OCI-LY3 (cell line): ENCODE results near the gene ZNF593OS.

Experiments used
- H2AFZ ChIP-seq: fragments of 200-600, 300-600 bp; shearing (Covaris generic); 2 replicates; pipeline ENCODE4 v1.6.0; 2014; ENCODE audit warnings: antibody characterized with exemption, low read depth, low read length
- H3K27ac ChIP-seq: fragments of 200-600, 300-600 bp; sonication (generic); 2 replicates; pipeline ENCODE4 v1.5.1; 2014; ENCODE audit warnings: mild to moderate bottlenecking, low read length, moderate library complexity, mixed read lengths
- H3K27me3 ChIP-seq: fragments of 200-600, 300-600 bp; sonication (generic); 2 replicates; pipeline ENCODE4 v1.6.1; 2014; ENCODE audit warnings: low read depth, low read length, mixed read lengths
- H3K36me3 ChIP-seq: fragments of 200-600, 300-600 bp; sonication (generic); replicated peaks from 2 replicates; pipeline ENCODE3; 2014; ENCODE audit warnings: low read depth, low read length, mixed read lengths
- H3K4me1 ChIP-seq: fragments of 300-600, 200-600 bp; sonication (generic); 2 replicates; pipeline ENCODE4 v1.6.1; 2014; ENCODE audit warnings: low read length, mixed read lengths
- H3K4me2 ChIP-seq: fragments of 200-600, 300-600 bp; sonication (generic); 2 replicates; pipeline ENCODE4 v1.6.1; 2014; ENCODE audit warnings: low read length, mixed read lengths
- H3K4me3 ChIP-seq: fragments of 300-600, 200-600 bp; sonication (generic); 2 replicates; pipeline ENCODE4 v1.5.1; 2014; ENCODE audit warnings: antibody characterized with exemption, mild to moderate bottlenecking, low read length, moderate library complexity
- H3K79me2 ChIP-seq: fragments of 300-600, 200-600 bp; shearing (Covaris generic); 2 replicates; pipeline ENCODE4 v1.6.1; 2014; ENCODE audit warnings: mild to moderate bottlenecking, low read length, mixed read lengths
- H3K9ac ChIP-seq: fragments of 300-600, 200-600 bp; shearing (Covaris generic); 2 replicates; pipeline ENCODE4 v1.6.0; 2014; ENCODE audit warnings: mild to moderate bottlenecking, low read length, moderate library complexity
- H3K9me3 ChIP-seq: fragments of 200-600, 300-600 bp; shearing (Covaris generic); 2 replicates; pipeline ENCODE4 v1.6.1; 2014; ENCODE audit warnings: low read length, mixed read lengths; ENCODE audit not compliant: insufficient read depth
- H4K20me1 ChIP-seq: fragments of 200-600, 300-600 bp; sonication (generic); 2 replicates; pipeline ENCODE4 v1.6.1; 2016; ENCODE audit warnings: low read length, mixed read lengths; ENCODE audit not compliant: insufficient read depth
- EZH2phosphoT487 ChIP-seq: fragments of 200-600 bp; shearing (Covaris generic); IDR thresholded peaks from 2 replicates; pipeline ENCODE4 v1.6.1; 2018; ENCODE audit warnings: antibody characterized with exemption, mixed run types, low read depth
- TF ChIP-seq, protein P1 (sequence below): fragments of 200-600, 300-600 bp; sonication (generic); IDR thresholded peaks from 2 replicates; pipeline ENCODE4 v1.5.1; 2014; ENCODE audit warnings: antibody characterized with exemption, low read length, low read depth

The ZNF593OS gene

DNA sequence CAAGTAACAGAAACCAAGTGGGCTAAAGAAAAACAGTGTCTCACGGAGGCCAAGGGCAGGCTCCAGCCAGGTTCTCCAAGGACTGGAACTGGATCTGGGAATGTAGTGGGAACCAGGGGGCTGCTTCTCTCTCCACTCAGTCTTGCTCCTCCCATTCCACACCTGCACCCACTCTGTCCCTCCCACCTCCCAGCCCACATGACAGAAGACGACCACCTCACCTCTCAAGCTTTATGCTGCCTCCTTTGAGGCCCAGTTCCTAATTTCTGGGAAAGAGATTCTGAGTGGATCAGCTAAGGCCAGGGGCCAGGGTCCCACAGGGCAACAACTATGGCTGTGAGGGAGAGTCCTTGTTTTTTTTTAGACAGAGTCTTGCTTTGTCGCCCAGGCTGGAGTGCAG, 43.6 kb upstream of the ZNF593OS start:
- Histone ChIP-seq H3K4me1 (no peaks in the 10 kb centered on the region), H4K20me1 (no peaks in the 10 kb centered on the region), H3K9me3 (no peaks in the 10 kb centered on the region), H3K9ac (no peak overlapping the region), H2AFZ (no peak overlapping the region), H3K79me2 (no peaks in the 10 kb centered on the region), H3K27me3 (no peaks in the 10 kb centered on the region), H3K4me3 (no peak overlapping the region), H3K4me2 (no peak overlapping the region), H3K27ac (no peak overlapping the region), H3K36me3 (no peaks in the 10 kb centered on the region)
- TF ChIP-seq, protein P1, sequence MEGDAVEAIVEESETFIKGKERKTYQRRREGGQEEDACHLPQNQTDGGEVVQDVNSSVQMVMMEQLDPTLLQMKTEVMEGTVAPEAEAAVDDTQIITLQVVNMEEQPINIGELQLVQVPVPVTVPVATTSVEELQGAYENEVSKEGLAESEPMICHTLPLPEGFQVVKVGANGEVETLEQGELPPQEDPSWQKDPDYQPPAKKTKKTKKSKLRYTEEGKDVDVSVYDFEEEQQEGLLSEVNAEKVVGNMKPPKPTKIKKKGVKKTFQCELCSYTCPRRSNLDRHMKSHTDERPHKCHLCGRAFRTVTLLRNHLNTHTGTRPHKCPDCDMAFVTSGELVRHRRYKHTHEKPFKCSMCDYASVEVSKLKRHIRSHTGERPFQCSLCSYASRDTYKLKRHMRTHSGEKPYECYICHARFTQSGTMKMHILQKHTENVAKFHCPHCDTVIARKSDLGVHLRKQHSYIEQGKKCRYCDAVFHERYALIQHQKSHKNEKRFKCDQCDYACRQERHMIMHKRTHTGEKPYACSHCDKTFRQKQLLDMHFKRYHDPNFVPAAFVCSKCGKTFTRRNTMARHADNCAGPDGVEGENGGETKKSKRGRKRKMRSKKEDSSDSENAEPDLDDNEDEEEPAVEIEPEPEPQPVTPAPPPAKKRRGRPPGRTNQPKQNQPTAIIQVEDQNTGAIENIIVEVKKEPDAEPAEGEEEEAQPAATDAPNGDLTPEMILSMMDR = no peak
- TF ChIP-seq EZH2phosphoT487 = no peak

DNA sequence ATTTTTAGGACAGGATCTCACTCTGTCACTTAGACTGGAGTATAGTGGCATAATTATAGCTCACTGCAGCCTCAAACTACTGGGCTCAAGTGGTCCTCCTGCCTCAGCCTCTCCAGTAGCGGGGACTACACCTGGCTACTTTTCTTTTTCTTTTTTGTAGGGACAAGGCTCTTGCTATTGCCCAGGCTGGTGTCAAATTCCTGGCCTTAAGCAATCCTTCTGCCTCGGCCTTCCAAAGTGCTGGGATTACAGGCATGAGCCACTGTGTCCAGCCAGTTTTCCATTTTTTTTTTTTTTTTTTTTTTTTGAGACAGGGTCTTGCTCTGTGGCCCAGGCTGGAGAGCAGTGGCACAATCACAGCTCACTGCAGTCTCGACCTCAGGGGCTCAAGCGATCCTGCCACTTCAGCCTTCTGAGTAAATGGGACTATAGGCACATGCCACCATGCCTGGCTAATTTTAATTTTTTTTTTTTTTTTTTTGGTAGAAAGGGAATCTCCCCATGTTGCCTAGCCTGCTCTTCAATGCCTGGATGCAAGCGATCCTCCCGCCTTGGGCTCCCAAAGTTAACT, 41.8 kb upstream of the ZNF593OS start:
- H3K36me3 ChIP-seq = no peaks in the 10 kb centered on the region
- H3K4me2 ChIP-seq = no peak overlapping the region
- H3K4me3 ChIP-seq = no peak overlapping the region
- no peaks in the 10 kb centered on the region for H3K9me3 ChIP-seq
- H3K4me1 ChIP-seq = no peaks in the 10 kb centered on the region
- H4K20me1 ChIP-seq = no peaks in the 10 kb centered on the region
- no peaks in the 10 kb centered on the region for H3K79me2 ChIP-seq
- H2AFZ ChIP-seq = no peak overlapping the region
- no peaks in the 10 kb centered on the region for H3K27me3 ChIP-seq
- no peak for TF ChIP-seq EZH2phosphoT487
- TF ChIP-seq, protein P1 = no peak
- no peak overlapping the region for H3K9ac ChIP-seq
- no peak overlapping the region for H3K27ac ChIP-seq

DNA sequence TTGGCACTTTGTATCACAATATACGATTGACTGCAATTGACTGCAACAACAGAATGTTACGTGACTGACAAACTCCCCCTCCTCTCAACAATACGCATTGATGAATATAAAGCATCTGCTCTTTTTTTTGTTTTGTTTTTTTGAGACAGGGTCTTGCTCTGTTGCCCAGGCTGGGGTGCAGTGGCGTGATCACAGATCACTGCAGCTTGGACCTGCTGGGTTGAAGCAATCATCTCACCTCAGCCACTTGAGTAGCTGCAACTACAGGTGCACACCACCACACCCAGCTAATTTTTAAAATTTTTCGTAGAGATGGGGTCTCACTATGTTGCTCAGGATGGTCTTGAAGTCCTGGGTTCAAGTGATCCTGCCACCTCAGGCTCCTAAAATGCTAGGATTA, 41.1 kb upstream of the ZNF593OS start:
- no peak overlapping the region for H3K4me3 ChIP-seq
- H3K27me3 ChIP-seq = no peaks in the 10 kb centered on the region
- H3K9ac ChIP-seq = no peak overlapping the region
- no peaks in the 10 kb centered on the region for H3K36me3 ChIP-seq
- H2AFZ ChIP-seq = no peak overlapping the region
- no peak overlapping the region for H3K27ac ChIP-seq
- no peaks in the 10 kb centered on the region for H3K9me3 ChIP-seq
- no peaks in the 10 kb centered on the region for H3K79me2 ChIP-seq
- no peak overlapping the region for H3K4me2 ChIP-seq
- no peaks in the 10 kb centered on the region for H3K4me1 ChIP-seq
- no peaks in the 10 kb centered on the region for H4K20me1 ChIP-seq
- TF ChIP-seq, protein P1 = no peak
- TF ChIP-seq EZH2phosphoT487 = no peak

DNA sequence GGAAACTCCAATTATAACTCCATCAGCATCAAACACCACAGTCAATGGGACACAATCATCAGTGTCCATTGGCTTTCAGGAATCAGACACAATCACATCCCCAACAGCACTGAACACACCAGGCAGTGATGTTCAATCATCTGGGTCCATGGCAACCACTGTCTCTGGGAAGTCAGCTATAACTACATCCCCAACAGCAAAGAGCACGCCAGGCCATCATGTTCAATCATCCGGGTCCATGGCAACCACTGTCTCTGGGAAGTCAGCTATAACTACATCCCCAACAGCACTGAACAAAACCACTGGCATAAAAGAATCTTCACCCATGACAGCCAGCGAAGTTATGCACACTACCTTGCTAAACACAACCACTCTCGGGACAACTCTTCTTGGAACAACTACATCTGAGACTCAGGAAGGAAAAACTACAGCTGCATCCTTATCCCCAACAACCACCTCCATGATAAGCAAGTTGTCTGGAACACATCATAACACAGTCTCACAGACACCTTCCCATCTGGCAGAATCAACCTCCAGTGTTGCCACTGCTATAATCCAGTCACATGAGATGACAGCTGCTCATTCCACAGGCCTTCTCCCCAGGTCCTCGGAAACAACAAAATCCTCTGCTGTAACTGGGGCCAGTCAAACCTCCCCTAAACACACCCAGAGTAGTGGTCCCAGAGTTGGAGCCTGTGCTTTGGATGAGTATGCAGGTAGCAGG, 38.7 kb upstream of the ZNF593OS start:
- no peaks in the 10 kb centered on the region for H3K36me3 ChIP-seq
- no peaks in the 10 kb centered on the region for H4K20me1 ChIP-seq
- no peak overlapping the region for H3K9ac ChIP-seq
- no peak overlapping the region for H3K4me2 ChIP-seq
- TF ChIP-seq, protein P1 = no peak
- TF ChIP-seq EZH2phosphoT487 = no peak
- no peak overlapping the region for H2AFZ ChIP-seq
- H3K4me3 ChIP-seq = no peak overlapping the region
- no peak overlapping the region for H3K27ac ChIP-seq
- H3K4me1 ChIP-seq = no peaks in the 10 kb centered on the region
- no peaks in the 10 kb centered on the region for H3K79me2 ChIP-seq
- H3K27me3 ChIP-seq = no peaks in the 10 kb centered on the region
- H3K9me3 ChIP-seq = no peaks in the 10 kb centered on the region
